ENCODE results near the gene PLCH2. TPM values are rescaled to one million over a fixed set of nuclear protein-coding genes. Genes with fewer than 3 reads are reported as not detected.

Gene PLCH2
- total and polyA plus RNA-seq, 9 of the 15 experiments (the other 6 are each of a cell fraction or from before 2014, with no cell fraction given) = 0.16 TPM; not detected in 8

DNA sequence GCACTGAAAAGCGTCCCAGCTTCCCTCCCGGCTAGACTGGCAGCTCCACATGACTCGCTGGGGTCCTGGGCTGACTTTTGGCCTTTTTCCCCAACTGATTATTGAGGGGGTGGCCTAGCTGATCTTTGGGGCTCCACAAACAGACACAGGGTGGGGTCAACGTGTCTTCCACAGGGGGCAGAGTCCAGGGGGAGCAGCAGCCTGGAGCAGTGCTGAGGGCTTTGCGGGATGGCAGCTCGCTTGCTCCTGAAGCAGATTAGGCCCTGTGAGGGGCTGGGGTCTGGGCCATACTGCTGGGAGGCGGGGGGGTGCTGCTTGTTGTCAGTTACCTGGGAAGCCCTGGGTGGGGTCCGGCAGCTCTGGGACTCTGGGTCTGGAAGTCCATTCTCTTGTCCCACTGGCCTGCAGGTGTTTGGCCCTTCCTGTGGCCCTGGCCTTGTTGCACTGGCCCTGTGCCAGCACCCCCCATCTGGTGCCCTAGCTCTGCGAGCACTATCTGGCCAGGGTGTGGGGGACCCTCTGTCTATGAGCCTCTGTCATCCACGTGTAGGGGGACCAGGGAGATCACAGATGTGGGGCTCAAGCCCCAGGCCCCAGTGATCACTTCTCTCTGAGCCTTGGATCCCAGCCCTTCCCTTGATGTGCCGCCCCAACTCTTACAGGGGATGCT is 66.3 kb downstream of the PLCH2 start (continued):
- TF ChIP-seq ZNF436 (CRISPR knock-in tag; IDR thresholded peaks at IDR 0.05) (no peak), FOXK1 (CRISPR knock-in tag; IDR thresholded peaks at IDR 0.05; ENCODE audit: borderline replicate concordance) (no peak)
- TF ChIP-seq, protein P1, sequence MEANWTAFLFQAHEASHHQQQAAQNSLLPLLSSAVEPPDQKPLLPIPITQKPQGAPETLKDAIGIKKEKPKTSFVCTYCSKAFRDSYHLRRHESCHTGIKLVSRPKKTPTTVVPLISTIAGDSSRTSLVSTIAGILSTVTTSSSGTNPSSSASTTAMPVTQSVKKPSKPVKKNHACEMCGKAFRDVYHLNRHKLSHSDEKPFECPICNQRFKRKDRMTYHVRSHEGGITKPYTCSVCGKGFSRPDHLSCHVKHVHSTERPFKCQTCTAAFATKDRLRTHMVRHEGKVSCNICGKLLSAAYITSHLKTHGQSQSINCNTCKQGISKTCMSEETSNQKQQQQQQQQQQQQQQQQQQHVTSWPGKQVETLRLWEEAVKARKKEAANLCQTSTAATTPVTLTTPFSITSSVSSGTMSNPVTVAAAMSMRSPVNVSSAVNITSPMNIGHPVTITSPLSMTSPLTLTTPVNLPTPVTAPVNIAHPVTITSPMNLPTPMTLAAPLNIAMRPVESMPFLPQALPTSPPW (CRISPR knock-in tag; IDR thresholded peaks at IDR 0.05) = 0 out of 2 replicates have a peak, but pooled peaks have one; percentile 5

DNA sequence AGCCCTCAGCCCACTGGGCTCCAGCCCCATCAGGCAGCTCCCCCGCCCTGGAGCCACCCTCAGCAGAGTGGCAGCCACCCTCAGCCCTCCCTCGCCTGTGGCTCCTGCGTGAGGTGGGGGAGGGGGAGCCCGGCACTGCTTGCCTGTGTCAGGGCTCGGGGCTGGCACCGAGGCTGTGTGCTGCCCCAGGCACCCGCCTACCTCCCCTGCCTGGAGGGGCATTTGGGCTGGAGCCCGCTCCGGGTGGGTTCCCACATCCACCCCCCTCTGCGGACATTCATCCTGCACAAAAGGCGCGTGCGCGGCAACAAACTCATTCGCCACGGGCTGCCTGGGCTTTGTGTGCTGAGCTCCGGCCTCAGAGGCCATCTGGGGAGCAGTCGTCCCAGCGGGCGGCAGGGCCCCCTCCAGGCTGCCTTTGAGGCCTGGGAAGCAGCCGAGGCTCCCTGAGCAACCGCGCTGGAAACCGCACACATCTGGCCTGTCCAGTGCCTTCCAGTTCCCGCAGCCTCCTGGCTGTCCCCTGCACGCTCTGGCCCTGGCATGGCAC is 67.5 kb downstream of the PLCH2 start:
- BruUV-seq (replicated peaks) = no TSS peak
- intact Hi-C loops (cut with micrococcal nuclease) = loop anchor here (10.0 kb wide), 2 partner anchors 101 to 349 kb away; partner anchors contain the start of gene FAAP20
- H3K4me2 ChIP-seq (ENCODE audit: insufficient read depth, low read length) = peak overlapping the region; percentile 82; the same call in 1 of the 2 replicates
- WGBS (ENCODE audit: insufficient coverage, low coverage, missing lambda C conversion rate) = 38% methylated on average over 25 of the region's 26 CpGs
- CTCF ChIA-PET (ENCODE audit: low intra/inter-chr PET ratio) = no interaction called here
- H3K79me2 ChIP-seq (ENCODE audit: control insufficient read depth, insufficient read depth, low read length) = peaks cover 9% of the 10 kb centered on the region; the same call in 1 of the 3 replicates
- in situ Hi-C loops (cut with MboI) = loop anchor here (25.0 kb wide), 1 partner anchor 356 kb away; the partner anchor contains the start of gene FAAP20
- H3K9ac ChIP-seq (ENCODE audit: insufficient read depth in 1 of 2, low read depth in 2 of 2, low read length in 2 of 2) = peak overlapping the region; percentile 47 to 90; a peak in 3 of 4 replicates
- no peaks in the 10 kb centered on the region for H3K36me3 ChIP-seq (ENCODE audit: control insufficient read depth, insufficient read depth, low read length)
- H4K20me1 ChIP-seq (replicated peaks; ENCODE audit: control insufficient read depth, insufficient read depth, low read length) = no peaks in the 10 kb centered on the region; the same call in 1 of the 2 replicates
- peaks cover 68 to 96% of the 10 kb centered on the region in 2 experiments for H3K4me1 ChIP-seq (replicated peaks in 1 of 2; ENCODE audit: control insufficient read depth in 2 of 2, insufficient read depth in 2 of 2, low read length in 2 of 2)
- peaks cover 7% of the 10 kb centered on the region for H3K9me1 ChIP-seq (ENCODE audit: control insufficient read depth, insufficient read depth, low read length)
- peak overlapping the region; percentile 75 for H2AFZ ChIP-seq (ENCODE audit: low read depth, low read length)
- ATAC-seq (no peak), FAIRE-seq (peak; percentile 29), DNase-seq (ENCODE audit: extremely low read depth in 1 of 4, low spot score in 3 of 4) (peak in 1 of 4 experiments; percentile 62)
- no peak overlapping the region for H3K4me3 ChIP-seq
- H3K9me3 ChIP-seq (replicated peaks; ENCODE audit: control insufficient read depth, insufficient read depth, low read depth, low read length) = no peaks in the 10 kb centered on the region
- 0 out of 5 replicates have a peak, but pooled peaks cover 0 to 4% of the 10 kb centered on the region in 2 experiments for H3K27me3 ChIP-seq (ENCODE audit: control insufficient read depth in 2 of 2, insufficient read depth in 2 of 2, low read length in 2 of 2)
- POLR2A ChIA-PET = interaction anchor here (0.6 to 1.5 kb wide), 3 partner anchors 17 to 1342 kb away, joined by 3 to 6 read pairs (median 5); partner anchors contain the start of gene PANK4
- H3K27ac ChIP-seq (ENCODE audit: extremely low read depth, low read depth, low read length) = peak overlapping the region; percentile 78; the same call in 2 of the 3 replicates
- TF ChIP-seq GABPB1 (CRISPR knock-in tag; IDR thresholded peaks at IDR 0.05) = peak; percentile 20; the same call in 1 of the 2 replicates
- no peak for TF ChIP-seq KHSRP (IDR thresholded peaks at IDR 0.05)
- TF ChIP-seq, protein P1 (CRISPR knock-in tag; IDR thresholded peaks at IDR 0.05) = peak; percentile 27; the same call in 1 of the 2 replicates
- no peak for TF ChIP-seq PHF20 (IDR thresholded peaks at IDR 0.05; ENCODE audit: partially characterized antibody)
- peak; percentile 11 for TF ChIP-seq RBBP5 (IDR thresholded peaks at IDR 0.05; ENCODE audit: borderline replicate concordance, insufficient read depth, low read length, poor library complexity, severe bottlenecking)
- TF ChIP-seq, protein P2, sequence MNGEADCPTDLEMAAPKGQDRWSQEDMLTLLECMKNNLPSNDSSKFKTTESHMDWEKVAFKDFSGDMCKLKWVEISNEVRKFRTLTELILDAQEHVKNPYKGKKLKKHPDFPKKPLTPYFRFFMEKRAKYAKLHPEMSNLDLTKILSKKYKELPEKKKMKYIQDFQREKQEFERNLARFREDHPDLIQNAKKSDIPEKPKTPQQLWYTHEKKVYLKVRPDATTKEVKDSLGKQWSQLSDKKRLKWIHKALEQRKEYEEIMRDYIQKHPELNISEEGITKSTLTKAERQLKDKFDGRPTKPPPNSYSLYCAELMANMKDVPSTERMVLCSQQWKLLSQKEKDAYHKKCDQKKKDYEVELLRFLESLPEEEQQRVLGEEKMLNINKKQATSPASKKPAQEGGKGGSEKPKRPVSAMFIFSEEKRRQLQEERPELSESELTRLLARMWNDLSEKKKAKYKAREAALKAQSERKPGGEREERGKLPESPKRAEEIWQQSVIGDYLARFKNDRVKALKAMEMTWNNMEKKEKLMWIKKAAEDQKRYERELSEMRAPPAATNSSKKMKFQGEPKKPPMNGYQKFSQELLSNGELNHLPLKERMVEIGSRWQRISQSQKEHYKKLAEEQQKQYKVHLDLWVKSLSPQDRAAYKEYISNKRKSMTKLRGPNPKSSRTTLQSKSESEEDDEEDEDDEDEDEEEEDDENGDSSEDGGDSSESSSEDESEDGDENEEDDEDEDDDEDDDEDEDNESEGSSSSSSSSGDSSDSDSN (IDR thresholded peaks at IDR 0.05; ENCODE audit: borderline replicate concordance in 1 of 2, low read depth in 2 of 2, low read length in 2 of 2) = 0 out of 4 replicates have a peak, but pooled peaks of 1 of the 2 experiments have one; percentile 21
- TF ChIP-seq NRF1 (conservative IDR thresholded peaks at IDR 0.05 in 1 of 2, IDR thresholded peaks at IDR 0.05 in 1 of 2) = peak; percentile 10 to 51; a peak in 3 of 4 replicates
- TF ChIP-seq CREM (IDR thresholded peaks at IDR 0.05; ENCODE audit: low read depth) = no peak
- TF ChIP-seq HDGF (IDR thresholded peaks at IDR 0.05) = no peak
- peak; percentile 68 for TF ChIP-seq FIP1L1 (IDR thresholded peaks at IDR 0.05; ENCODE audit: low read depth, low read length, poor library complexity, severe bottlenecking)
